Subcutaneous abdominal adipose tissue (tissue), 5 donors: ENCODE measurements around the gene SUMO3.

Source experiments
- H3K27ac ChIP-seq: one replicate; pipeline ENCODE4 v1.7.0; 2013; ENCODE audit warnings: low read depth, mild to moderate bottlenecking, inconsistent platforms, low read length, moderate library complexity
- H3K27me3 ChIP-seq, 5 donors: one replicate each; pipeline ENCODE4 v1.7.0; 2013; ENCODE audit warnings: low read length in 5 of 5, inconsistent platforms in 1 of 5; ENCODE audit not compliant: control insufficient read depth in 5 of 5, insufficient read depth in 4 of 5
- H3K36me3 ChIP-seq, 5 donors: one replicate each; pipeline ENCODE4 v1.7.0; 2013; ENCODE audit warnings: low read length in 5 of 5; ENCODE audit not compliant: control insufficient read depth in 5 of 5, insufficient read depth in 5 of 5
- H3K4me1 ChIP-seq, 5 donors: one replicate each; pipeline ENCODE4 v1.7.0; 2013; ENCODE audit warnings: low read length in 5 of 5, mild to moderate bottlenecking in 3 of 5, moderate library complexity in 1 of 5; ENCODE audit not compliant: control insufficient read depth in 5 of 5, insufficient read depth in 5 of 5
- H3K4me3 ChIP-seq, 5 donors: one replicate each; pipeline ENCODE4 v1.7.0; 2013; ENCODE audit warnings: low read length in 5 of 5, low read depth in 1 of 5
- H3K9ac ChIP-seq, 5 donors: one replicate each; pipeline ENCODE4 v1.7.0; 2013; ENCODE audit warnings: low read length in 5 of 5, mild to moderate bottlenecking in 4 of 5, moderate library complexity in 3 of 5
- H3K9me3 ChIP-seq, 5 donors: one replicate each; pipeline ENCODE4 v1.7.0; 2013; ENCODE audit warnings: low read length in 5 of 5; ENCODE audit not compliant: control insufficient read depth in 5 of 5
- donor health status: healthy.
- donor health status: healthy.
- donor health status: healthy.
- donor health status: healthy.
- donor health status: healthy.

SUMO3 gene

DNA sequence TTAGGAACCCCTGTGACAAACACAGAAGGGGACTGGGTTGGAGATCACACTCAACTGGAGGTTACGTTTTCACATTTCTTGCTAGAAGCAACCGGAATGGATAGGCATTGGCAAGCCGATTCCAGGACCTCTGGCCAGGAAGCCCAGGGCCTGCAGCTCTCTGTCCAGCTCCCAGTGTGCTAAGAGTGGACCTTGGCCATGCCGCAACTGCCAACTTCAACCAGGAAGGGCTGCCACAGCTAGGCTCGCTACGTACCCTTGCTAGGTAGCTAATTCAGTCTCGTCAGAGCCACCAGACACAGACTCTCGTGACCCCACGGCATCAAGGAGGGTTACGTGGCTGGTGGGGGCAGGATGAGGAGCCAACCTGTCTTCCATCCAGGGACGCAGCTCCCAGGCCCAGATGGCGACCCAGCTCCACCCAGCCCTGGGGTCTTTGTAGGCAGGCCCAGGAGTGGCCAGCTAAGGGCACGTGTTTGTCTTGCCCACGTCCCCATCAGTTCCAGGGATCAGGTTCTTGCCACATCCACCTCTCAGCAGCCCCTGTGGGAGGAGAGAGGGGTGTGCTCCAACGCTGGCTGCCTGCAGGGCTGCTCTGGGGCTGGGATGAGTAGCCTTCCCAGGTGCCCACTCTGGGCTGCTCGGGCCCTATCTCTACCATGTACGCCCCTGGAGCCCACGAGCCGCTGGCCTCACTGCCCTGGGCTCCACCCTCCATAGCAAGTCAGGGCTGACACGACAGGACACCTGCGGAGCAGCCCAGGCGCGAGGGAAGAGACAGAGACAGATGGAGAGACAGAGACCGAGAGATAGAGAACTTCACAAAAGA lies 55.4 kb downstream of the SUMO3 start:
- no peak overlapping the region for H3K9ac ChIP-seq
- no peak overlapping the region for H3K27ac ChIP-seq
- peaks cover 0 to 4% (median 0%) of the 10 kb centered on the region in 5 donors for H3K9me3 ChIP-seq
- peaks cover 0 to 6% (median 0%) of the 10 kb centered on the region in 5 donors for H3K4me1 ChIP-seq
- no peaks in the 10 kb centered on the region for H3K36me3 ChIP-seq
- no peak overlapping the region for H3K4me3 ChIP-seq
- H3K27me3 ChIP-seq: peaks cover 0 to 13% (median 6%) of the 10 kb centered on the region in 5 donors

DNA sequence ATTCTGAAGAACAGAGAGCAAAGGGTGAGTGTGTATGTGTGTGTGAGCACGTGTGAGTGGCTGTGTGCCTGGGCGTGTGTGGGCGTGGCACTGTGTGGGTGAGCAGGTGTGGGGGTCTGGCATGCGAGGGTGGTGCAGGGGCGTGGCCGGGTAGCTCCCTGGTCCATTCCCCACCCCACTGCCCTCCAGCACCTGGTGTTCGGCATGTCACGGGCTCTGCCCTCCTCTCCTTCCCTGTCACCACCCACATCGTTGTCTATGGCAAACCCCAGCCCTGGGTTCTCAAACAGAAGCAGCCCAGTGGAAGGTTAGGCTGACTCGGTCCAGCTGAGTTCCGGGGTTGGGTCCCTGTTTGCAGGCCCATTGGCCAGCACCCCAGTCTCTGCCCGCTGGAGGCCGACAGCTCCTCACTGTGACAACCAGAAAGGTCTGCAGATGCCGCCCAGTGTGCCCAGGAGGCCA lies 56.1 kb downstream of the SUMO3 start:
- H3K9me3 ChIP-seq: peaks cover 0 to 4% (median 0%) of the 10 kb centered on the region in 5 donors
- H3K27me3 ChIP-seq: peaks cover 0 to 13% (median 6%) of the 10 kb centered on the region in 5 donors
- peaks cover 0 to 6% (median 0%) of the 10 kb centered on the region in 5 donors for H3K4me1 ChIP-seq
- no peaks in the 10 kb centered on the region for H3K36me3 ChIP-seq
- no peak overlapping the region for H3K4me3 ChIP-seq
- H3K9ac ChIP-seq: no peak overlapping the region
- H3K27ac ChIP-seq: no peak overlapping the region

DNA sequence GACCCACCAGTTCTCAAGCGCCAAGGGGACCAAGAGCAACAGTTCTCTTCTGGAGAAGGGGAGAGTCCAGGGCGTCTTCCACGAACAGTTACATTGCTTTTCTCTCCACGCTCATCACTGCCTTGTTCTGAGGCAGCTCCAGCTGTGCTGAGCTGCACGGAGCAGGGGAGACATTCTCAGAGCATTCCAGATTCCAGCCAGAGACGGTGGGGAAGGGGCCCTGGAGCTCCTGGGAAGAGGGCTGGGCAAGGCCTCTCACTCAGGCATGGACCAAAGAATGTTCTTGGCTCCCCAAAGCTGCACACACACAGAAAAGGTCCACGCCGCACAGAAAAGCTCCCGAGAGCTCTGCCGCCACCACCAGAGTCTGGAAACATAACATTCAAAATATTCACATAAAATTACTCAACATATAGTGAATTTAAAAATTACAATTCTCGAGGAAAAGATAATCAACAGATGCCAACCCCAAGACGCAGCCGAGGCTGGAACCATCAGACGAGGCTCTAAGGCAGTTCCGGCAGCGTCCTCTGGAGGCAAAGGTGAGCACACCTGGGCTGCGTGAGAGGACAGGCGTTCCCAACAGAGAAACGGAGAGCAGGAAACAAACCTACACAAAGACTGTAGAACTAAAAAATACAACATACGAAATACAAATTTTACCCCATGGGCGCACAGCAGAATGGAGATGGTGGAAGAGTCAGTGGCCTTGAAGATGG lies 56.7 kb downstream of the SUMO3 start:
- no peaks in the 10 kb centered on the region for H3K36me3 ChIP-seq
- H3K4me1 ChIP-seq: peaks cover 0 to 6% (median 0%) of the 10 kb centered on the region in 5 donors
- H3K9ac ChIP-seq: no peak overlapping the region
- H3K27ac ChIP-seq: no peak overlapping the region
- peaks cover 0 to 13% (median 6%) of the 10 kb centered on the region in 5 donors for H3K27me3 ChIP-seq
- H3K9me3 ChIP-seq: peaks cover 0 to 4% (median 0%) of the 10 kb centered on the region in 5 donors
- no peak overlapping the region for H3K4me3 ChIP-seq

DNA sequence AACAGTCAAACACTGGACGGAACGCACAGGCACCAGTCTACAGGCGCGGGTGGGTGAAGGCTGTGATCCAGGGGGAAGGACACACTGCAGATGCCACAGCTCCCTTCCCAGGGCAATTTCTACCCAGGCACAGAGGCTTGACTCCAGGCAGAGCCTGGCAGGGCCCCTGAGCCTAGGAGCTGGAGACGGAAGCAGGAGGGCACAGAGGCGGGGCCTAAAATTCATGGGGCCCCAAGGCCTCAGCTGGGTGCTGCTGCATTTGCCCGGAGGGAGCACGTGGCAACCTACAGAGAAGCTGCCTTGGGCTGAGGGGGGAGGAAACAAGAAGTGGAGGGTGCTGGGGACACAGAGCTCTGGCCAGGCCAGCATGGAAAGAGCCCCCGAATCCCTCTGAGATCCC lies 57.5 kb downstream of the SUMO3 start:
- H3K36me3 ChIP-seq: no peaks in the 10 kb centered on the region
- peaks cover 0 to 13% (median 6%) of the 10 kb centered on the region in 5 donors for H3K27me3 ChIP-seq
- H3K9ac ChIP-seq: no peak overlapping the region
- H3K4me1 ChIP-seq: peaks cover 0 to 2% (median 0%) of the 10 kb centered on the region in 5 donors
- no peak overlapping the region for H3K27ac ChIP-seq
- no peak overlapping the region for H3K4me3 ChIP-seq
- peaks cover 0 to 4% (median 0%) of the 10 kb centered on the region in 5 donors for H3K9me3 ChIP-seq

DNA sequence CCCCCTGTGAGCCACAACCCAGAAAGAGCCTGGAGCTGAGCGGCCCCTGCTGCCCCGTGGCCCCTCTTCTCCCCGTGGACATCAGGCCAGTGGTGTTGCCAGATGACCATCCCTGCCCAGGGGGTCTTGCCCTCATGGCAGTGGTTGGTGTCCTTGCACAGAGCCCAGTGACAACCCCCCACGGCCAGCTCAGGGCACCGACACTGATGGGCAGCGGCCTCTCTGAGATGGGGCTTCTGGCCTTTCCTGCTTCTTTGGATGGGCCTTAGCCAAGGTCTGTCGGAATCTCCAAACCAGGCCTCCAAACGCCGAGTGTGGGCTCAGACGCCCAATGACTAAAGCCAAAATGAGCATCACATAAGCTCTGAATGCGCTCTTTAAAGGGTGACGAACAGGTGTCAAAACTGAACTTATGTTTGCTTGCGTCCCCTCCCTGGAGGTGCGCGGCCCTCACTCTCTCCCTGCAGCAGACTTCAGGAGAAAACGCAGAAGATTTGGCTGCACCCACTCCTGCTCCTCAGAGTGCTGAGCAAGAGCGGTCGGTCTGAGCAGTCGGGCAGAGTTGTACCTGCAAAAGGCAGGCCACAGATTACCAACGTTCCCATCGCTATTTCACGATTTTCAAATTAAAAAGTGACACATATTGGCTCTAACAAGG lies 58.1 kb downstream of the SUMO3 start:
- Histone ChIP-seq H3K27ac (no peak overlapping the region), H3K36me3 (no peaks in the 10 kb centered on the region), H3K27me3 (peaks cover 0 to 11% (median 5%) of the 10 kb centered on the region in 5 donors), H3K4me3 (no peak overlapping the region), H3K4me1 (peaks cover 0 to 5% (median 0%) of the 10 kb centered on the region in 5 donors), H3K9me3 (peaks cover 0 to 4% (median 0%) of the 10 kb centered on the region in 5 donors), H3K9ac (no peak overlapping the region)

DNA sequence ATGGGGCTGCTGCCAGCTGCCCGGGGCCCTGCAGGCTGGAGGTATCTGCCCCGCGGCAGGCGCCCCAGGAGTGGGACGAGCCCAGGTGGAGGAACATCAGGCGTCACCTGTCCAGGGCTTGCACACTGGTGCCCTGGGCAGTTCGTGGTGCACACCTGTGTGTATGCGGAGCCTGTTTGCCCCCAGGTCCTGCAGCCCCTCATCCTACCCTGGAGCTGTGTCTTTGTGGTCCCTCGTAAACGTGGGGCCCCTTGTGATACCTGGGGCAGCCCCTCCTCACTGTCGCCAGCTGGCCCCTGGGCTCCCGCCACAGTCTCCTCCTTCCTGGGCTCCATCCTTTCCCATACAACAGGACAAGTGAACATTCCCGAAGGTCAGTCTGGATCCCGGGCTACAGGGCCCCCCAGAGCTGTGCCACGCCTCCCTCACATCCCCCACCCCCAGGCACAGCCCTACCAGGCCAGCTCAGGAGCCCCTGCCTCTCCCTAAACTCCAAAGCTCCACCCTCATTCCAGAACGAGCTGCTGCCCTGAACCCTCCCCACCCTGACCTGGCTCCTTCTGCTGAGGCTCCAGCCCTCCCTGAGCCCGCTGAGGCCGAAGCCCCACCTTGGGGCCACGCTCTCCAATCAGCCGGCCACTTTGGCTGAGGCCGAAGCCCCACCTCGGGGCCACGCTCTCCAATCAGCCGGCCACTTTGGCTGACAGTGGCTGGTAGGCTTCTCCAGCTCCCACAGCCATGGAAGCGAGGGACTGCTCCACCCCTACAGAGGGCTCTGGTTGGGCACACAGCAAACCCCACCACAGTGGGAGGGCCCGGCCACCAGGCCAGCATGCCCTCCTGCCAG lies 58.9 kb downstream of the SUMO3 start:
- Histone ChIP-seq H3K9ac (no peak overlapping the region), H3K4me3 (no peak overlapping the region), H3K4me1 (peaks cover 0 to 5% (median 0%) of the 10 kb centered on the region in 5 donors), H3K27ac (no peak overlapping the region), H3K36me3 (no peaks in the 10 kb centered on the region), H3K9me3 (peaks cover 0 to 4% (median 0%) of the 10 kb centered on the region in 5 donors), H3K27me3 (peaks cover 0 to 11% (median 3%) of the 10 kb centered on the region in 5 donors)

DNA sequence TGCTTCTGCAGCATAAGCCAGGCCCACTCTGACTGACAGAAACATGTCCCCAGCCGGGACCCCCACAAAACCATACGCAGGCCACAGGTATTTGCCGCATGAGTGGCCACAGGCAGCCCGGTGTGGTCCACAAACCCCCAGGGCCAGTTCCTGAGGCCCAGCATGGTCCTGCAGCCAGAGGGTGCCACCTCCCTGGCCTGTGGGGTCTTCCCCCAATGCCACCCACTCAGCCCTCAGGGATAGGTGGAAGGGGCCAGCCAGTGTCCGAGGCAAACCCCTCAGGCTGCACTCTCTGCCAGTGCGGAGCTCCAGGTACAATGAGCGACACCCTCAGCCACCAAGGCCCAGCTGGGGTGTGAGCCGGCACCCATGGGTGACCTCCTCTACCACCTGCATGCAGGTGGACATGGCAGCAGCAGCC lies 59.7 kb downstream of the SUMO3 start:
- Histone ChIP-seq H3K27ac (no peak overlapping the region), H3K9ac (no peak overlapping the region), H3K4me1 (peaks cover 0 to 13% (median under 1%) of the 10 kb centered on the region in 5 donors), H3K36me3 (no peaks in the 10 kb centered on the region), H3K9me3 (peaks cover 0 to 6% (median 0%) of the 10 kb centered on the region in 5 donors), H3K27me3 (peaks cover 0 to 11% (median 3%) of the 10 kb centered on the region in 5 donors), H3K4me3 (no peak overlapping the region)

DNA sequence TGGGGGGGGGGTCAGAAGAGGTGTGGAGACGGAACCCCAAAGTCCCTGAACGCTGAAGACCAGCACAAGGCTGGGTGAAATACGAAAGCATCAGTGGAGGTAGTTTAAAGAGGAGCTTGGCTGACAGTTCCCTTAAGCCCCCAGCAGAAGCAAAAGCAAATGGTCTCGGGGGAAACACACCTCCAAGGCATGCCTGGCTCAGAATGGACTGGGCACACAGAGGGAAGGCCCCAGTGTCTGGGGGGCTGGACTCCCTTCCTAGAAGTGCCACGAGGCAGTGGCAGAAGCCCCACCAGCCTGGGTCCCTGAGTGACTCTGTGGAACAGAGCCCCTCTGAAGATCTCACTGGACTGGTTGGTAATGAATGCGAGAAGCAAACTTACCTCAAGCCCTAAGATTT lies 60.1 kb downstream of the SUMO3 start:
- Histone ChIP-seq H3K9ac (no peak overlapping the region), H3K36me3 (no peaks in the 10 kb centered on the region), H3K4me3 (no peak overlapping the region), H3K27ac (no peak overlapping the region), H3K4me1 (peaks cover 0 to 17% (median 5%) of the 10 kb centered on the region in 5 donors), H3K9me3 (peaks cover 0 to 6% (median 0%) of the 10 kb centered on the region in 5 donors), H3K27me3 (peaks cover 0 to 13% (median 5%) of the 10 kb centered on the region in 5 donors)
